NCI-H446 (cell line): ENCODE data around the gene APOL4.
A peak's percentile ranks its signal among the peaks of the same experiment; 100 is the strongest.
"Not testable (repeated sequence)": the region's sequence is repeated elsewhere in the genome, so short reads cannot be mapped to it uniquely, and the experiment has no call there.

ENCODE experiments used
- DNase-seq, 2 experiments: peaks; one replicate each; lab custom pipeline; 2025; lab: John Stamatoyannopoulos, UW

APOL4 gene

GRCh38 chr22:36231051-36231450 lies 29.4 kb upstream of the APOL4 start:
- DNase-seq: not testable (repeated sequence)

GRCh38 chr22:36229649-36230048 lies 28.0 kb upstream of the APOL4 start:
- DNase-seq: not testable (repeated sequence)

- DNase-seq: no peak
Measured at GRCh38 chr22:36228944-36229343, 27.3 kb upstream of the APOL4 start.

DNA sequence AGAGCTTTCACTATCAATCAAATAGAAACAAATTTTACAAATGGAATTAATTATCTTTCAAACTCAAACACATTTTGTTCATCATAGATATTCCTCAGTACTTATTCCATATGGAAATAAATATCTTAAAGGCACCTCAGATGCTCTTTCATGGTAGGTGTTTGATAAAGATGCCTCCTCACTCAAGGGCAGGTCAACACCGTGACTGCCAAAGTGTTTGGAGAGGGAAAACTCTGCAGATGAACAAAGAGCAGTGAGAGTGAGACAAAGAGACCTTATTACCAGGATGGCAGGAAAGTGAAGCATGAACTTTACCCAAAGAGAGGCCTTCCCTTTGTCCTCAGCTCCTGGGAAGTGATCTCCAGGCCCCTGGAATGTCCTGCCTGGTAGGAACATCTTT lies 26.8 kb upstream of the APOL4 start:
- not testable (repeated sequence) for DNase-seq

GRCh38 chr22:36227806-36228205 lies 26.2 kb upstream of the APOL4 start:
- DNase-seq: no peak

- DNase-seq: no peak
Measured at GRCh38 chr22:36227396-36227795, 25.8 kb upstream of the APOL4 start.

- no peak for DNase-seq
Measured at GRCh38 chr22:36226189-36226588, 24.6 kb upstream of the APOL4 start.

DNA sequence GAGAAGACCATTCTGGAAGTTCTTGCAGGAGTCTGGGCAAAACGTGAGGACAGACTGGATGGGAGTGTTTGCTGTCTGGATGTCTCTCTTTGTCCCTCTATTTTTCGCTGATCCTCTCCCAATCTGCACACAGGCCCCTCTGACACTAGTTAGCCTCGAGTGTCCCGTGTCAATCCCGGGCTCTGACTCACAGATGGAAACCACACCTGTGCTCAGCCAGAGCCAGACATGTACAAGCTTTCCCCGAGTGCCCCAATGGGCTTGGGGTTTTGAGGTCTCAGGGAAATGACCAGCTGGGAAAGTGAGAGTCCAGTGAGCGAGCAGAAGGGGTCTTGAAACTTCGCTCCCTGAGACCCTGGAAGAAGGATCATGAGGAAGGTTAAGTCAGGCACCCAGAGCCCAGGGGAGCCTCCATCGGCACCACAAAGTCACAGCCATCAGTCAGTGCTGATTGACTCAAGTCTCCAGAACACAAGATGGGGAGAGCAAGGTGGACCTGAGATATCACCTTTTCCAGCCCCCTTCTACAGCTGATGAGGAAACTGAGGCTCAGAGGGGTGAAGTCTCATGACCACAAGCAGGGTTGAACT lies 23.8 kb upstream of the APOL4 start:
- no peak for DNase-seq

DNA sequence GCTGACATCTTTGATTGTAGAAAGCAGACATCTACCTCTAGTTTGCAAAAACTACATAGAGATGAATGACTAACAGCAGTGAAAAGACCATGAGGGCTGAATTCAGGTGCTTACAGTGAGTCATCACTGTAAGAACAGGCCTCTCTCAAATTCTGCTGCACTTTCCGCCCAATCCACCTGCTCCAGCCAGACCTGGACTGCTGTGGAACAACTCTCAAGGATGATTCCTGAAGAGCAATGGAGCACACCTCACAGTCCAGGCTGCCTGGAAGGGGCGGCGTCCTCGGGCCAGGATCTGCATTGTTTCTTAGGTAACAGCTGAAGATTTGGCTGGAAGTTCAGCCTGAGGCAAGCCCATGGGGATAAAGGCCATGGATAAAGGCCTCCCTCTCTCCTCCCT lies 22.6 kb upstream of the APOL4 start:
- no peak for DNase-seq

- no peak for DNase-seq
Measured at GRCh38 chr22:36223504-36223903, 21.9 kb upstream of the APOL4 start.

GRCh38 chr22:36222887-36223450 lies 21.4 kb upstream of the APOL4 start:
- no peak for DNase-seq

DNA sequence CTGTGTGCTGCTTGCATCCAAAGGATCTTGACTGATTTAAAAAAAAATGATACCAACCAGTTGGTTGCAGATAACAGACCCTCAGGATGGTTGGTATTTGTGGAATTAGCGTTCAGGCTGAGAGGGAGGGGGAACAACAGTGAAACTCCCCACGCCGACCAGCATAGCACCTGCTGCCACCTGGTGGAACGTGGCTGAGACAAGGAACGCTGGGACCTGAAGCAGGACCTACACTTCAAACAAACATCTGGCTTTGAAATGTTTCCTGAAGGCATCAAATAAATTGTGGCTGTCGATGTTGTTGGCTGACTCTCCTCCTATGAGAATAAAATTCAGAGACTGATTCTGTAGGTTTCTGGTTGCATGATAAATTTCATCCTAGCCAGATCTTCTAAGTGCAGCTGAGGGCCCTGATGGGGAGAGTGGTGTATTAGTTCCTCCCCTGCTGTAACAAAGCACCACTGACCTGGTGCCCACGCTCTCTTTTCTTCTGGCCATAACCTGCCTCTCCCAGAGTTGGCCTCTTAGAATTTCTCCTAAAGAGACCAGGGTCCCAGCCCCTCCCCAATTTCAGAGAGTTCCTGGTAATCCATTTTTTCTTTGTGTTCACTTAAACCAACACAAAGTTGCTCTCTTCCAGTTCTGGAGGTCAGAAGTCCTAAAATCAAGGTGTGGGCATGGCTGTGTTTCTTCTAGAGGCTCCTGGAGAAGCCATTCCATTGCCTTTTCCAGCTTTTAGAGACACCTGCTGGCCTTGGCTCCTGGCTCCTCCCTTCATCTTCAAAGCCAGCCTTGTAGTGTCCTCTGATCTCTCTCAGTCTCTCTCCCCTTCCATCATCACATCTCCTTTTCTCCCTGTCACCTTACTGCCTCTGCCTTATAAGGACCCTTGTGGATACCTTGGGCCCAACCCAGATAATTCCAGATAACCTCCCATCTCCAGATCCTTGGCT lies 20.5 kb upstream of the APOL4 start:
- no peak for DNase-seq

DNA sequence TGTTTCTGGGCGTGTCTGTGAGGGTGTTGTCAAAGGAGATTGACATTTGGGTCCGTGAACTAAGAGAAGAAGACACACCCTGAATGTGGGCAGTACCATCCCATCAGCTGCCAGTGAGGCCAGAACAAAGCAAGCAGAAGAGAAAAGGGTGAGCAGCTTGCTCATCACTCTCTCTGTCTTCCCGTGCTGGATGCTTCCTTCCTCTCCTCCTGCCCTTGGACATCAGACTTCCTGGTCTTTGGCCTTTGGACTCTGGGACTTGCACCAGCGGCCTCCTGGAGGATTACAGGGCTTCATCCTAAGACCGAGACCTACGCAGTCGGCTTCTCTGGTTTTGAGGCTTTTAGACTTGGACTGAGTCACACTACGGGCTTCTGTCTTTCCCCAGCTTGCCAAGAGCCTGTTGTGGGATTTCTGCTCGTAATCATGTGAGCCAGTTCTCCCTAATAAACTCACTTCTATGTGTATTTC lies 18.9 kb upstream of the APOL4 start:
- DNase-seq: peak; percentile 35 to 75

DNA sequence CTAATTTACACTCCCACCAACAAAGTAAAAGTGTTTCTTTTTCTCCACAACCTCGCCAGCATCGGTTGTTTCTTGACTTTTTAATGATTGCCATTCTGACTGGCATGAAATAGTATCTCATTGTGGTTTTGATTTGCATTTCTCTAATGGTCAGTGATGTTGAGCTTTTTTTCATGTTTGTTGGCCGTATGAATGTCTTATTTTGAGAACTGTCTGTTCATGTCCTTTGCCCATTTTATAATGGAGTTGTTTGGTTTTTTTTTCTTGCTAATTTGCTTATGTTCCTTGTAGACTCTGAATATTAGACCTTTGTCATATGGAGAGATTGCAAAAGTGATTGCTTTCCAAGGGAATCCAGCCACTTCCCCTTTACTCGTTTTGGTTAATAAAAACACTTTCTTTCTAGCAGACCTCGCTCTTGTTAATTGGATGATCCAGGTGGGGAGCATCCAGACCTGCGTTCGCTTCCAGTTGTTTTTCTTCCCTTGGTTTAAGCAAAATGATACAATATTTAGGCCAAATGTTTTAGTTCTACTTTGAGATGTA lies 17.1 kb upstream of the APOL4 start:
- no peak for DNase-seq

- no peak for DNase-seq
Measured at GRCh38 chr22:36215981-36216380, 14.4 kb upstream of the APOL4 start.

- no peak for DNase-seq
Measured at GRCh38 chr22:36213586-36213985, 12.0 kb upstream of the APOL4 start.

GRCh38 chr22:36212901-36213300 lies 11.3 kb upstream of the APOL4 start:
- no peak for DNase-seq

DNA sequence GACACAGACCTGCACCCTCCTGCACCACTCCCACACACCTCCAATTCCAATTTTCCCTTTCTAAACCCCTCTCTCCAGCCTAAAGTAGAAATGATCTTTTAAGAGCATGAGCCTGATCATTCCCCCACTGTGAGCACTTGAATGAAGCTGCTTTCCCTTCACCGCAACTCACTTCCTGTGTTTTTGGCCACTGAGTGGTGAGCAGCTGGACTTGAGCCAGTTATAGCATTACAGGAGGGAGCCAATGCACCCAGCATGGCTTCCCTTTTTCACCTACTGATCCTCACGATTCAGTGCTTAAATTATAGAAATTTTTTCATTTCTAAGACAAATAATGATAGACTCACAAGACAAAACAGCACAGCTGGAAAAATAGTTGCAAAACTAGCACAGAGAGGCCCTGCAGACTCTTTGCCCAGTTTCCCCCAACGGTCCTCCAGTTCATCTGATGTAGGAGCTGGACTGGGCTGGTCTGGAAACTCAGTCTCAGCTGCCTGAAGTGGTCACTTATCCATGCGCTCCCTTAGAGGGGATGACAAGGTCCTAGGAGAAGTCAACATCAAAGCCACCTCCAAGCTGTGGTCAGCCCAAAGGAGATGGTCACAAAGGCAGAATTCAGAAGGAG lies 9.7 kb upstream of the APOL4 start:
- DNase-seq: peak in 1 of 2 experiments; percentile 14

DNA sequence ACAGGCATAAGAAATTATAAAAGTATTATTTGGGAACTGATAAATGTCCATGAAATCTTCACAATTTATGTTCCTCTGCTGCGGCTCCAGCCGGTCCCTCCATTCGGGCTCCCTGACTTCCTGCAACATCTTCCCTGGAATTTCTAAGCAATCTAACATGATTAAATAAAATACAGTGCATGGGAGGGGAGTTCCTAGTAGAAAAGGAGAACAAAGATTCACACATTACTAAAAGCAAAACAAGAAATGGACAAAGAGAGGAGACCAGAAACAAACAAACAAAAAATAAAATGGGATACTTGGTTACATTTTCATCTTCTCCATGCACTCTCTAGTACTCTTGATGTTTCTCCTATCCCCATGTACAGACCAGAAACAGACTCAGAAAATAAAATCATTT lies 8.6 kb upstream of the APOL4 start:
- no peak for DNase-seq

- not testable (repeated sequence) for DNase-seq
Measured at GRCh38 chr22:36209488-36209908, 7.9 kb upstream of the APOL4 start.

DNA sequence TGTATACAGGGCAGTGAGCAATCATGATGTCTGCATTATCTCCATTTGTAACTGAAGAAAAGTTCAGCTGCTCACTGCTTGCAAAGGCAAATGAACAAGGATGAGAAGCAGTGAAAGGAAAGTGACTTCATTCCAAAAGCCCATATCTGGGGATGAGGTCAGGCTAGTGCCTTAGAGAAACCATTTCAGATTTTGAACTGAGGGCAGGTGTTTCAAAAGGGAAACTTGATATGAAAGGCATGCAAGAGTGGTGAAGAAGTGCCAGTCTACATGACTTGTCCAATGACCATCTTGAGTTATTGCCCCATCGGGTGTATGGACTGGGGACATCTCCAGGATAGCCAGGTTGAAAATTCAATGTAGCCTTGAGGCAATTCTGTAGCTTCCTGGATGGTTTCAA lies 7.3 kb upstream of the APOL4 start:
- DNase-seq: no peak

GRCh38 chr22:36208162-36208765 lies 6.7 kb upstream of the APOL4 start:
- DNase-seq: no peak
